Stimulated activated CD4-positive, alpha-beta T cell treated with anti-CD3 and anti-CD28 coated beads, Interleukin-15, amount 100 ng/mL, for 24 hours (primary cell): Measurements from ENCODE around the gene CARS1.
"Not testable (repeated sequence)": the region's sequence is repeated elsewhere in the genome, so short reads cannot be mapped to it uniquely, and the experiment has no call there.

Source experiments
- DNase-seq: peaks from one replicate; pipeline ENCODE4 v3.0.0-alpha.2; 2020

CARS1 gene

DNA sequence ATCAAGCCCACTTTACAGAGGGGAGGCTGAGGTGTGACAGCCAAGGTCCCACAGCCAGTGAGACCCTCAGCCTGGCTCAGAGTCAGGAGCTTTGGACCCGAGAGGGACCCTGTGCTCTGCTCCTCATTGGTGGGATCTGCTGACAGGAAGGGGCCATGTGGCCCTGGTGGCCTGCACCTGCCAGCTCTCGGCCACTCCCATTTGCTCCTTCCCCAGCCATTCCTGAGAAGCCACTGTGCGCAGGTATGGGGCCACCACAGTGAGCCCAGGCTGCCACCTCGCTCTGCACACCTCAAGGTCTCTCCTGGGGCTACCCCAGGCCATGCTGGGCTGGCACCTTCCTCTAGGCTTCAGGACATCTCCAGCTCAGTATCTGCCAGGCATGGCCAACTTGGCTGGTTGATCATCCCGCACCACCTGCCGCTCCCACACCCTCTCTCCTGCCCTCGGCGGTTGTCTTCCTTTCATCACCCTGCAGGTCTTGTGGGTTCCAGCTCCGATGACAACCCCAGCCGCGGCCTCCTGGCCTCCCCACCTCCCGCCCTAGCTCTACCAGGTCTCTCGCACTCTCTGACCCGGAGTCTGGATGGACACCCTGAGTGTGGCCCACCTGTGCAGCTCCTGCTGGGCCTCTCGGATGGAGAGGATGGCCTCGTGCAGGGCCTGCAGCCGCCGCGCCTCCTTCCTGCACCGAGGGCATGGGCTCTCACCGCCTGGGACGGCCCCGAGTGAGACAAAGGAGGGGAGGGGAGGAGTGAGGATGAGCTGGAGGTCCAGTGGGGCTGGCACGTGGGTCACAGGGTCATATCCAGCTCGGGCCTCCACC lies 32.2 kb upstream of the CARS1 start:
- no peak for DNase-seq

DNA sequence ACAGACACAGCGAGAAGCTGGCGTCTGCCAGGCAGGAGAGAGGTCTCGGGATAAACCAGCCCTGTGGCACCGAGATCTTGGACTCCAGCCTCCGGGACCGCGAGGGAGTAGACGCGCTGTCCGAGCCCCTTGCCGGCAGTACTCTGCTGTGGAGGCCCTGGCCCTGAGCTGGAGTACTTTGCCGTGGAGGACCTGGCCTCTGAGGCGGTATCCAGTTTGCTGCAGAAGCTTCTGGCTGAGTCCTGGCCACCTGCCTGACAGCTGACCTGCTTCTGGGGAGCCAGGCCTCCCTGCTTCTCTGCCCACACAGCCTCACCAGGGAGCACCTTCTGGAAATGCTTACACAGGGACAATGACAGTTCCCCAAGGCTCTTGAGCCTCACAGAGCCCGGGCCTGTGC lies 31.6 kb upstream of the CARS1 start:
- no peak for DNase-seq

DNA sequence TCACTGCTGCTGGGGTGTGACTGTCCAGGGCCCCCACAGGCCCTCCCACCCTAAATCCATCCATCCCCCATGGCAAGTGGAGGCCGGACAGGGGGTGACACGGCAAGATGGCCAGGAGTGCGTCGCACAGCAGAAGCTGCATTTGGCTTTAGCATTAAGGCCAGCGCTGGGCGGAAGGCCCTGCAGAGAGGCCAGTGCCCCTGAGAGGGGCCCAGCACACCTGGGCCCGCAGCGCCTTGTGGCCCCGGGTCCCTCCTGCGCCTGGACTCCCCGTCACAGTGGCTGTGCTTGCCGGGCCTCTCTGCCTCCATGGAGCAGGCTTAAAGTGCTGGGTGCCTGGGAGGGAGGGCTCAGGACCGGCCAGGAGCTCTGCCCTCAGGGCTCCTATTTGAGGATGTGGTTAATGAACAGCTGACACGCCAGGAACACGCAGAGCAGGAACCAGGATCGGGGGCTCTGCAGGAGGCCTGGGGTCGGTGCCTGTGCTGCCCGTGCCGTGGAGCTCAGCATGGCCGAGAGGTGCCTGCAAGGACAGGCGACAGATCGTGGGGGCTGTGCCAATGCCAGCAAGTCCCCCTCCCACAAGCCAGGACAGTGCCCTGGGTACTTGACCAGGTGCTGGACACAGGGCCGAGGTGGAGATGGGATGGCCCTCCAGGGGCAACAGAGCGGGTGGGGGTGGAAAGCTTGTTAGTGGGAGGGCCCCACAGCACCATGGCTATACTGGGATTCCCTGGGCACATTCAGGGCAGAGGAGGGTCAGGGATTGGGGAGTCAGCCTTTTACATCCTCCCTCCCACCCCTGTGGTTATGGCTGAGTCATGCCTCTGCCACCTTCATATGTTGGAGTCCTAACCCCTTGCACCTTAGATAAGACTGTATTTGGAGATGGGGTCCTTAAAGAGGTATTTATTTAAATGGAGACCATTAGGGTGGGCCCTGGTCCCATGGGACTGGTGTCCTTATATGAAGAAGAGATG lies 30.9 kb upstream of the CARS1 start:
- DNase-seq = no peak

DNA sequence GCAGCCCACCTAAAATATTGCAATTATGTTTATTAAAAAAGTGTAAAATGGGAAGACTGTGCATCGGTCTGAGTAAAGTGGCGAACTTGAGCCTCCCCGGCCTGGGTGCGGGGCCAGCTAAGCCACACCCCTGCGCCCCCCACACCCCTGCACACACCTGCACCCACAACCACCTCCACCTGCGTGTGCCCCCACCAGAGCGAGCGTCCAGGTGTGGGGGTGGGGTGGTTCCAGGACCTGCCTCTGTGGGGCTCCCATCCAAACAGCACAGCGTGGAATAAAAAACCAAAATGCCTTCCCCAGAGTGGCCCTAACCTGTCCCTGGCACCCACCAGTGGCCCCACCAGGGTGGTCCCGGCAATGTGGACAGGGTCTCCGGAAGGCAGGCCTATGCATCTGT lies 30.1 kb upstream of the CARS1 start:
- DNase-seq = no peak

DNA sequence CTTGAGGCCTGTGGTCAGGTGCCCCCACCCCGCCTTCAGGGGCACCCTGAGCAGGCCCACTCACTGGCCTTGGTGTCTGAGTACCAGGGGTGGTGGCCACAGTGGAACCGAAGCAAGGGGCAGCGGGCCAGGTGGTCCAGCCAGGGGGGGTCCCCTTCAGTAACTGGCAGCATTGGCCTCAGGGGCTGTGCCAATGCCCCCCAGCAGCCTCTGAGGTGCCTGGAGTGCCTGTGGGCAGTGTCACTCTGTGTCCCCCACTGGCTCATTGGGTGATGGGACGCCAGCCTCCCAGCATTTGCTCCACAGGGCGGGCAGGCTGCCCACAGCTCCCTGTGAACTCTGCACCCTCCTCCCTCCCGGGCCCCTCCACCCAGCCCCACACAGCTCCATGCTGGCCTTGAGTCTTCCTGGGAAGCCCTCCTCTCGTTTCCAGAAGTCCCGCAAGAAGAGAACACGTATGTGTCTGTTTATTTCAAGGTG lies 29.5 kb upstream of the CARS1 start:
- DNase-seq = no peak

DNA sequence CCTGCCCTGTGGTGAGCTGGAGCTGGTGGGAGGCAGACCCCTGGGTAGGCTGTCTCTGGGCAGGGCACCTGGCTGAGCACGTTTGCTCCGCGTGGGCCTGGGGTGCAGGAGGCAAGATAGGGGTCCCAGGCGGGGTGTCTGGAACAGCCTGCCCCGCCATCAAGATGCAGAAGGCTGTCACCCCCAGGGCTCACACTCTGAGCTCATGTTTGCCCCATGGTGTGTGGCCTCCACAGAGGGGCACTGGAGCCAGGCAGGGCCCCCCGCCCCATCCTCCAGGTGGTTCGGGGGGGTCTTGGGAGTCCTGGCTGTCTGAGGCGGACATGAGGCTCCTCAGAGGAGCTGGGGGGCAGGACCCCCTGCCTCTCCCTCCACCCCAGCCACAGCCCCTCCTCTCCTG lies 28.9 kb upstream of the CARS1 start:
- DNase-seq = no peak

DNA sequence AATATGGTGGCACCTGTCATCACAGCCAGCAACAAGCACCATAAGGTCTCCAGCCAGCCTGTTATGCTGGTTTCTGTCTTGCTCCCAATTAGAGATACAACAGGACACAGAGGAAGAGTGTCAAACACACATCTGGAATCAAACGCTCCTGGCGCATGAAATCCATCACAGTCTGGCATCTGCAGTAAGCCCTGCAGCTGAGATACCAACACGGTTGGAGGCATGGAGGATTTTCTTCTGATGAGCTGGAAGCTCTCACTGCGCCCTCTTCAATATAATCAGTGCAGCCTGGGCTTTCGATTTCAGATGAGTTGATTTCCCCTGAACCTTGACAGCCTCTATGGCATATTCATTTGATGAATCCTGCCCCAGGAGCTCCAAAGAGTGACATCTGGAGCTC lies 27.8 kb upstream of the CARS1 start:
- no peak for DNase-seq

DNA sequence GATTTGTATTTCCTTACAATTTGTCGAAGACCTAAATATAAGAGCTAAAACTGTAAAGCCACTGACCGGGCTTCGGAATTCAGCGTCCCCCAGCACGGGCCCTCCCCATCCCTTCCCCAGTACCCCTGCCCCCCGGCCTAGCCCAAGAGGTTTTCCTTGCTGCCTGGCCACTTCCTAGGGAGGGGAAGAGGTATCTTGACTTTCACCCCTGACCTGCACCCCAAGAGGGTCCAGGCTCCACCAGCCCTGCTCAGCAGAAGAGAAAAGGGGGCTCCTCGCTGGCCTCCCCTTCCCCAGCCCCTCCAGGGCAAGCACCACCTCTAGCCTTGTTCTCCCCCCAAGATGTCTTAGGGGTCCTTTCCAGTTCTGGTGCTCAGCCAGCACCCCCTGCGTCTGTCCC lies 26.1 kb upstream of the CARS1 start:
- DNase-seq = no peak

DNA sequence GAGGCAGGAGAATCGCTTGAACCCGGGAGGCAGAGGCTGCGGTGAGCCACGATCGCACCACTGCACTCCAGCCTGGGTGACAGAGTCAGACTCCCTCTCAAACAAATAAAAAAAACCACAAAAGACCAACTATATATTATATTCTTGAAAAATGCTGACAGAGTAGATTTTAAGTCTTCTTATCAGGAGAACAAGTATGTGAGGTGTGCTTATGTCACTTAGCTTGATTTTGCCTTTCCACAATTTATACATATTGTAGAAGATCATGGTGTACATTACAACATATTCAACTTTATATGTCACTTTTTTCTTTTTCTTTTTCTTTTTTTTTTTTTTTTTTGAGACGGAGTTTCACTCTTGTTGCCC lies 24.1 kb upstream of the CARS1 start:
- DNase-seq = no peak

DNA sequence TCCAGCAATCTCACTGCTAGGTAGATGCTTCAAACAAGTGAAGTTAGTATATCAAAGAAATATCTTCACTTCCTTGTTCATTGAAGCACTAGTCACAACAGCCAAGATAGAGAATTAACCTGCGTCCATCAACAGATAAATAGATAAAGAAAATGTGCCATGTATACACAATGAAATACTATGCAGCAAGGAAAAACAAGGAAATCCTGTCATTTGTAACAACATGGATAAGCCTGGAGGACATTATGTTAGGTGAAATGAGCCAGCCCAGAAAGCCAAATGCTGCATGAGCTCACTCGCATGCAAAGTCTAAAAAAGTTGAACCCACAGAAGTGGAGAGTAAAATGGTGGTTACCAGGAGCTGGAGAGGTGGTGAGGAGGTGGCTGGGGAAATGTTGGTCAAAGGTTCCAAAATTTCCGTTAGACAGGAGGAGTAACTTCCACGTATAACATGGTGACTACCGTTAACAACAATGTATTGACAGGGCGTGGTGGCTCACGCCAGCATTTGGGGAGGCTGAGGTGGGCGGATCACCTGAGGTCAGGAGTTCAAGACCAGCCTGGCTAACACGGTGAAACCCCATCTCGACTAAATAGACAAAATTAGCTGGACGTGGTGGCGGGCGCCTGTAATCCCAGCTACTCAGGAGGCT lies 23.6 kb upstream of the CARS1 start:
- DNase-seq = no peak

DNA sequence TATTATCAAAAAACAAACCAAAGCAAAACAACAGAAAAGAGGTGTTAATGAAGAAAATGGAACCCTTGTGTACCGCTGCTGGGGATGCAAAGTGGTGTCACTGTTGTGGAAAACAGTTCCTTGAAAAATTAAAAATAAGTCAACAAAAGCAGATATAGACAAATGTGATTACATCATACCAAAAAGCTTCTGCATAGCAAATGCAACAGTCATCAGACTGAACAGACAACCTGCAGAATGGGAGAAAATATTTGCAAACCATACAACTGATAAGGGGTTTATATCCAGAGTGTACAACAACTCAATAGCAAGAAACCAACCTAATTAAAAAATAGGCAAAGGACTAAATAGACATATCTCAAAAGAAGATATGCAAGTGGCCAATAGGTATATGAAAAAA lies 22.9 kb upstream of the CARS1 start:
- no peak for DNase-seq

DNA sequence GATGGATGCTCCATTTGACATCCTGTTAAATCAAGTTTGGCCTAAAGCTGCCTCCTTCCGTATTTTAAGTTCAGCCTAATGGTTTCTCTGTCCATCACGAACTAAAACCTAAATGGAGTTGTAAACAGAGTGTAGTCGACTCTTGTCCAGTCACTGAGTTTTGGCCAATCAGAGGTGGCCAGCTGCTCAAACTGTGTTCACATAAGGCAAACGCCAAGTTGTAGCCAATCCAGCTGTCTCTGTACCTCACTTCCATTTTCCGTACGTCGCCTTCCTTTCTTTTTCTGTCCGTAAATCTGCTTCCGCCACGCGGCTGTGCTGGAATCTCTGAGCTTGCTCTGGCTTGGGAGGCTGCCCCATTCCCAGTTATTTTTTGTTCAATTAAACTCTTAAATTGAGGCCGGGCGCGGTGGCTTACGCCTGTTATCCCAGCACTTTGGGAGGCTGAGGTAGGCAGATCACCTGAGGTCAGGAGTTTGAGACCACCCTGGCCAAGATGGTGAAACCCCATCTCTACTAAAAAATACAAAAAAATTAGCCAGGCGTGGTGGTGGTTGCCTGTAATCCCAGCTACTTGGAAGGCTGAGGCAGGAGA lies 20.7 kb upstream of the CARS1 start:
- no peak for DNase-seq

DNA sequence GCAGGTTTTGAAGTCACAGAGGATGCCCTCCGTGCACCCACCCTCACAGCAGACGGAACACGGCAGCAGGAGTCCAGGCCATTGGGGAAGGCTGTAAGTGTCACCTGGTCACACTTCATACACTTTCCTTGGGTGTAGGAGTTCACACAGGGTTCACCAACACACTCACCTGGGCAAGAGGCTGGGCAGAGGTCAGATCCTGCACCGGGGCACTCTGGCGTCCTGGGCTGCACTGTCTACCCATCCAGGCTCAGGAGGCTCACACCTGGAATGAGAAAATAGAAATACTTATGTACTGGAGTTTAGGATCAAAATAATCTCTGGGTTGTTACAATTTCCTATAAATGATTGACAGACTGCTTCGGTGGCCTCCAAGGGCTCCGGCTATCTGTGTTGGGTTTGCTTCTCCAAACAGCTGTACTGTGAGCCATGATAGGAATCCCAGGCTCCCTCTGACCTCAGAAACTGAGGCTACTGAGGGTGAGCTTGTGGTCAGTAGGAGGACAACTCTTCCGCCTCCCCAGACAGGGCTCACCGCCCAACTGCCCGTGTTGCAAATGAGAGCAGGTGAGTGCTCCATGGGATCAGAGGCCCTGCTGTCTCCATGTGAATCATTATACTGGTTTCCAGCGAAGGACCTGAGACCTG lies 20.1 kb upstream of the CARS1 start:
- no peak for DNase-seq

DNA sequence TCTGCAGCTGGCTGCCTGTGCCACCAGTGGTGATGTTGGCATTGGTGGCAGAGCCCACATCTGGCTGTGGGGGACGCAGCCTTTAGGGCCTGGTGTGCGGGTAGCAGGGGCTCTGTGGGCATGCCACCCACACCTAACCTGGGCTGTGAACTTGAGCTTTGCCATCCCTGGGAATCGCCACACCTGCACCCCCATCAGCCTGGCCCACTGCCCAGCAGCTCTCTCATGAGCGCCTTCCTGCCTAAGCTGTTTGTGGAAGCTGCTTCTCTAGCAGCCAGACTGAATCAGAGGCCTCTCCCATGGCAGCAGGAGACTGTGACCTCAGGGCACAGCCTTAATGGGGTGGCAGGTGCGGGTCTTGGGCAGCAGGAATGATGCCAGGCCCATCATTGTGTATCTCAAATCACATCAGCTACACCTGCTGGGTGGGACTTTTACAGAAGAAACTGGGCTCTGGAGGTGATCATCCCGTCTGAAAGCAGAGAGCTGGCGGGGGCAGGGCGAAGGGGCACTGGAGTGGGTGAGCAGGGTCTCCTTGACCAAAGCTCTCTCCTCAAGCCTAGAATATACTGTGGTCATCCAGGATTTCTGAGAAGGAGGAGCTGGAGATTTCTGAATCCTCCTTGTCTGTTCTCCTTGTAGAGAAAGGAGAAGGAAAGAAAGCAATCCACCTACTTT lies 17.8 kb upstream of the CARS1 start:
- DNase-seq = no peak

DNA sequence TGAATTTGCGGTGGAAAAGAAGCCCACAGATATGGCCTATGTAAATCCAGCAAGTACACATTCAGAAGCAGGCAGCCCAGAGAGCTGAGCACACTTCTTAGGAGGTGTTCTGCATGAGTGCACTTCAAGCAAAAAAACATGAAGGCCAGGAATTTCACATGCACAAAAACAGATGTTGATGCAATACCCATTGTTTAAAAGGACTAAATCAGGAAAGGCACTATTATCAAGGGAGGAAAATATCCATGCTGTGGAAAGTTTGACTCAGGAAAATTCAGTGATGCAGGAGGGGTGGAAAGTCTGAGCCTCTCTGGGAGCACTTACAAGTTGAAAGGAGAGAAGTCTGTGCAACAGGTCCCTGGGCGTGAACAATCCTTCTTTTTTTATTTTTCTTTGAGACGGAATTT lies 15.8 kb upstream of the CARS1 start:
- DNase-seq = no peak

DNA sequence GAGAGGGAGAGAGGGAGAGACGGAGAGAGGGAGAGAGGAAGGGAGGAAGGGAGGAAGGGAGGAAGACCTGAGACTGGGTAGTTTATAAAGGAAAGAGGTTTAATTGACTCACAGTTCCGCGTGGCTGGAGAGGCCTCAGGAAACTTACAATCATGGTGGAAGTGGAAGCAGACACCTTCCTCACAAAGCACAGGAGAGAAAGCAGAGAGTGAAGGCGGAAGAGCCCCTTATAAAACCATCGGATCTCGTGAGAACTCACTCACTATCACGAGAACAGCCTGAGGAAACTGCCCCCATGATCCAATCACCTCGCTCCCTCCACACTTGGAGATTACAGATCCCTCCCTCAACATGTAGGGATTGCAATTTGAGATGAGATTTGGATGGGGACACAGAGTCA lies 12.2 kb upstream of the CARS1 start:
- no peak for DNase-seq

DNA sequence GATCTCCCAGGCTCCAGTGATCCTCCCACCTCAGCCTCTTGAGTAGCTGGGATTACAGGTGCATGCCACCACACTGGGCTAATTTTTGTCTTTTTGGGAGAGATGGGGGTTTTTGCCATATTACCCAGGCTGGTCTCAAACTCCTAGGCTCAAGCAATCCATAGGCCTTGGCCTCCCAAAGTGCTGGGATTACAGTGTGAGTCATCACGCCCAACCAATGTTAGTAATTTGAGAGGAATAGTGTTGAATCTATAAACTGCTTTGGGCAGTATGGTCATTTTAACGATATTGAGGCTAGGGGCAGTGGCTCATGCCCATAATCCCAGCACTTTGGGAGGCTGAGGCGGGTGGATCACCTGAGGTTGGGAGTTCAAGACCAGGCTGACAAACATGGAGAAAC lies 9.1 kb upstream of the CARS1 start:
- DNase-seq = not testable (repeated sequence)

DNA sequence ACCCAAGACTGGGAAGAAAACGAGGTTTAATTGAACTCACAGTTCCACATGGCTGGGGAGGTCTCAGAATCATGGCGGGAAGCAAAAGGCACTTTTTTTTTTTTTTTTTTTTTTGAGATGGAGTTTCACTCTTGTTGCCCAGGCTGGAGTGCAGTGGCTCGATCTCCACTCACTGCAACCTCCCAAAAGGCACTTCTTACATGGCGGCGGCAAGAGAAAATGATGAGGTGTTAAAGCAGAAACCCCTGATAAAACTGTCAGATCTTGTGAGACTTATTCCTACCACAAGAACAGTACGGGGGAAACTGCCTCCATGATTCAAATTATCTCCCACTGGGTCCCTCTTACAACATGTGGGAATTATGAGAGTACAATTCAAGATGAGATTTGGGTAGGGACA lies 7.5 kb upstream of the CARS1 start:
- DNase-seq = not testable (repeated sequence)

DNA sequence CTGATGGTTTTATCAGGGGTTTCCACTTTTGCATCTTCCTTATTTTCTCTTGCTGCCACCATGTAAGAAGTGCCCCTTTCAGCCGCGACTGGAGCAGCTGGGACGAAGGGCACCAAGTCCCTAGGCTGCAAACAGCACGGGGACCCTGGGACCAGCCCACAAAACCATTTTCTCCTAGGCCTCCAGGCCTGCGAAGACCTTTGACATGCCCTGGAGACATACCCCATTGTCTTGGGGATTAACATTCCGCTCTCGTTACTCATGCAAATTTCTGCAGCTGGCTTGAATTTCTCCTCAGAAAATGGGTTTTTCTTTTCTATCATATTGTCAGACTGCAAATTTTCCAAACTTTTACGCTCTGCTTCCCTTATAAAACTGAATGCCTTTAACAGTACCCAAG lies 6.7 kb upstream of the CARS1 start:
- DNase-seq = not testable (repeated sequence)

DNA sequence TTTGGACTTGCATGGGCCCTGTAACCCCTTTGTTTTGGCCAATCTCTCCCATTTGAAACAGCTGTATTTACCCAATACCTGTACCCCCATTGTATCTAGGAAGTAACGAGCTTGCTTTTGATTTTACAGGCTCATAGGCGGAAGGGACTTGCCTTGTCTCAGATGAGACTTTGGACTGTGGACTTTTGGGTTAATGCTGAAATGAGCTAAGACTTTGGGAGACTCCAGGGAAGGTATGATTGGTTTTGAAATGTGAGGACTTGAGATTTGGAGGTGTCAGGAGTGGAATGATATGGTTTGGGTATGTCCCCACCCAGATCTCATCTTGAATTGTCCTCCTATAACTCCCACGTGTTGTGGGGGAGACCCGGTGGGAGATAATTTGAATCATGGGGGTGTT lies 6.2 kb upstream of the CARS1 start:
- DNase-seq = not testable (repeated sequence)

DNA sequence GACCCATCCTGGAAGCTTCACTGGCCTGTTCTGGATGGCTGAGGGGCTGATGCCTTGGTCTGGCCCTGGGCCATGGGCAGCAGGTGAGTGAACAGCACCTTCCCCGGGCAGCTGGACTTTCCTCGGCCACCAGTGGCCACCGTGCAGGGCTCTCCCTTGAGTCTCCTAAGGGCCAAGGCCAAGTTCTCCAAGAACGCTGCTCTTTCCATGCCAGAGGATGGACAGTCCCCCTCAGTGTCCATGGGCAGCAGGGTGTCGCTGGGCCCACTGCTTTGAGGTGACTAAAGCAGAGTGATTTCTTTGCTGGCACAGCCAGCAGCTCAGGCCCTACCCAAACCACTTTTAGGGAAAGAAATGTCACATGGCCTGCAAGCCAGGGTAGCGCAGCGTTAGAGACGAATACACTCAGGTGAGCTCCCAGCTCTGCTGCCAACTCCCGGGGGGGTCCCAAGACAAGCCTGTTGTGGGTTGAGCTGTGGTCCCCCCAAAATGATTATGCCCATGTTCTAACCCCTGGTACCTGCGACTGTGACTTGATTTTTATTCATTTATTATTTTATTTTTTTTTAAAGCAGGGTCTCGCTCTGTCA lies 3.3 kb upstream of the CARS1 start:
- DNase-seq = no peak
